Measurements from ENCODE around the gene SLC2A10. TPM values are rescaled to one million over a fixed set of nuclear protein-coding genes. Genes with fewer than 3 reads are reported as not detected.
A peak's percentile ranks its signal among the peaks of the same experiment; 100 is the strongest.

SLC2A10 gene
- total and polyA plus RNA-seq, 10 of the 15 experiments (the other 5 are each of a cell fraction or from before 2014, with no cell fraction given), result not detected

DNA sequence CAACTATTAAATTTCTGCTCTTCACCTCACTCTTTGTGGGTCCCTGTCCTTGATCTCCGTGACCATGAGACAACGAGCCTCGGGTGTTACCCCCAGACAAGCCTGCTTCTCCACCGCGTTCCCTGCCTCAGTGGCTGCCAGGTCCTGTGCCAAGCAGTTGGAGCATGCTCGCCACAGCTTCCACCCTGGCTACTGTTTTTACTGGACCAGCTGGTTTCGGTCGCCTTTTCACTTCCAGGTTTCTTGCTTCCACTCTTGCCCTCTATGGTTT, 25.8 kb upstream of the SLC2A10 start:
- ChIA-PET SMC1A (ENCODE audit: uncharacterized antibody, unreplicated experiment) (interaction anchor here (1.2 to 5.3 kb wide), 6 partner anchors 11 to 162 kb away, joined by 3 to 43 read pairs (median 8); partner anchors contain the start of gene OCSTAMP), CTCF (interaction anchor here (1.4 to 11.6 kb wide), 6 partner anchors 11 to 162 kb away, joined by 3 to 114 read pairs (median 8); no protein-coding TSS in a partner anchor), POLR2A (no interaction called here), RAD21 (ENCODE audit: unreplicated experiment) (interaction anchor here (1.7 to 4.0 kb wide), 3 partner anchors 131 to 161 kb away, joined by 4 to 19 read pairs (median 9); no protein-coding TSS in a partner anchor)
- no peak overlapping the region for H3K4me2 ChIP-seq (ENCODE audit: control insufficient read depth, insufficient read depth)
- H3K9ac ChIP-seq (ENCODE audit: control insufficient read depth, insufficient read depth, low read length), result no peak overlapping the region
- no peak for FAIRE-seq
- peaks cover 6% of the 10 kb centered on the region; the same call in 1 of the 2 replicates for H4K20me1 ChIP-seq (ENCODE audit: control insufficient read depth, insufficient read depth)
- intact Hi-C loops (cut with micrococcal nuclease; ENCODE audit: unreplicated experiment), result loop anchor here (5.0 kb wide), 1 partner anchor 141 kb away; no protein-coding TSS in a partner anchor
- 83% methylated on average over 8 of the region's 8 CpGs for WGBS (ENCODE audit: insufficient coverage, insufficient replicate concordance, low lambda C conversion rate, missing lambda C conversion rate)
- in situ Hi-C loops (cut with MboI), result loop anchor here (5.0 to 10.0 kb wide), 2 partner anchors 129 to 161 kb away; partner anchors contain the start of gene OCSTAMP
- no peak overlapping the region for H3K27ac ChIP-seq (ENCODE audit: control insufficient read depth, insufficient read depth)
- peaks cover 0 to 11% of the 10 kb centered on the region in 2 experiments; a peak in 1 of 4 replicates for H3K36me3 ChIP-seq (ENCODE audit: control insufficient read depth in 2 of 2, insufficient read depth in 2 of 2, low read length in 1 of 2)
- no peak overlapping the region for H2AFZ ChIP-seq (ENCODE audit: control insufficient read depth, low read depth, low read length)
- TF ChIP-seq HDAC2 (IDR thresholded peaks at IDR 0.05), result no peak
- no peak for TF ChIP-seq DPF2 (IDR thresholded peaks at IDR 0.05)
- no peak for TF ChIP-seq ZZZ3 (IDR thresholded peaks at IDR 0.05; ENCODE audit: control insufficient read depth, insufficient read length, low read depth)
- 0 out of 2 replicates have a peak, but pooled peaks have one; percentile 15 for TF ChIP-seq IRF4 (IDR thresholded peaks at IDR 0.05; ENCODE audit: low read depth, low read length)
- no peak for TF ChIP-seq CHD1 (IDR thresholded peaks at IDR 0.05; ENCODE audit: low read depth, low read length)
- no peak for TF ChIP-seq IRF5 (IDR thresholded peaks at IDR 0.05; ENCODE audit: borderline replicate concordance)
- no peak for TF ChIP-seq TAF1 (IDR thresholded peaks at IDR 0.05; ENCODE audit: borderline replicate concordance, low read depth, low read length)
- TF ChIP-seq, protein P1, sequence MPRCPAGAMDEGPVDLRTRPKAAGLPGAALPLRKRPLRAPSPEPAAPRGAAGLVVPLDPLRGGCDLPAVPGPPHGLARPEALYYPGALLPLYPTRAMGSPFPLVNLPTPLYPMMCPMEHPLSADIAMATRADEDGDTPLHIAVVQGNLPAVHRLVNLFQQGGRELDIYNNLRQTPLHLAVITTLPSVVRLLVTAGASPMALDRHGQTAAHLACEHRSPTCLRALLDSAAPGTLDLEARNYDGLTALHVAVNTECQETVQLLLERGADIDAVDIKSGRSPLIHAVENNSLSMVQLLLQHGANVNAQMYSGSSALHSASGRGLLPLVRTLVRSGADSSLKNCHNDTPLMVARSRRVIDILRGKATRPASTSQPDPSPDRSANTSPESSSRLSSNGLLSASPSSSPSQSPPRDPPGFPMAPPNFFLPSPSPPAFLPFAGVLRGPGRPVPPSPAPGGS (IDR thresholded peaks at IDR 0.05; ENCODE audit: borderline replicate concordance, insufficient read depth, low read depth, low read length, poor library complexity, severe bottlenecking), result peak; percentile 13
- no peak for TF ChIP-seq SREBF1 (IDR thresholded peaks at IDR 0.05; ENCODE audit: low read length)
- TF ChIP-seq NR2C2 (IDR thresholded peaks at IDR 0.05; ENCODE audit: borderline replicate concordance, control insufficient read depth, insufficient read length, low read depth), result no peak
- TF ChIP-seq RB1 (IDR thresholded peaks at IDR 0.05; ENCODE audit: borderline replicate concordance), result no peak
- H3K4me3 ChIP-seq, result no peak overlapping the region
- no peak for ATAC-seq
- peaks cover 13% of the 10 kb centered on the region for H3K4me1 ChIP-seq (ENCODE audit: control insufficient read depth, insufficient read depth, low read length)
- peaks cover 30% of the 10 kb centered on the region for H3K79me2 ChIP-seq (ENCODE audit: control insufficient read depth, insufficient read depth, low read length)
- H3K27me3 ChIP-seq (replicated peaks in 1 of 2; ENCODE audit: control insufficient read depth in 2 of 2, insufficient read depth in 2 of 2, low read length in 1 of 2), result no peaks in the 10 kb centered on the region
- H3K9me3 ChIP-seq (replicated peaks; ENCODE audit: control insufficient read depth, insufficient read depth, low read length), result no peaks in the 10 kb centered on the region
- no peak for DNase-seq (ENCODE audit: low read depth, low spot score)
- BruUV-seq (replicated peaks), result no TSS peak

Measured in GM12878 (cell line).